Stimulated activated CD4-positive, alpha-beta T cell treated with anti-CD3 and anti-CD28 coated beads, TNF-alpha, amount 100 ng/mL, for 24 hours (primary cell): ENCODE results near the gene SYS1.
"Not testable (repeated sequence)": the region's sequence is repeated elsewhere in the genome, so short reads cannot be mapped to it uniquely, and the experiment has no call there.

Experiments
- DNase-seq, 3 experiments: peaks; one replicate each; pipeline ENCODE4 v3.0.0-alpha.2; 2020; ENCODE audit warnings: low read depth in 3 of 3

Gene SYS1

GRCh38 chr20:45339799-45340198 lies 23.2 kb upstream of the SYS1 start:
- DNase-seq, result no peak

- no peak for DNase-seq
Measured at GRCh38 chr20:45340236-45340847, 22.6 kb upstream of the SYS1 start.

- no peak for DNase-seq
Measured at GRCh38 chr20:45340951-45341350, 22.0 kb upstream of the SYS1 start.

- no peak for DNase-seq
Measured at GRCh38 chr20:45341579-45341938, 21.4 kb upstream of the SYS1 start.

- DNase-seq, result no peak
Measured at GRCh38 chr20:45341939-45342854, 20.8 kb upstream of the SYS1 start.

GRCh38 chr20:45342855-45343531 lies 20.0 kb upstream of the SYS1 start:
- no peak for DNase-seq

GRCh38 chr20:45343532-45344167 lies 19.3 kb upstream of the SYS1 start:
- DNase-seq, result no peak

GRCh38 chr20:45344168-45344860 lies 18.6 kb upstream of the SYS1 start:
- DNase-seq, result no peak

- DNase-seq, result no peak
Measured at GRCh38 chr20:45345104-45345936, 17.6 kb upstream of the SYS1 start.

- peak in 1 of 3 experiments; percentile 9 for DNase-seq
Measured at GRCh38 chr20:45346291-45346718, 16.7 kb upstream of the SYS1 start.

GRCh38 chr20:45346851-45347250 lies 16.1 kb upstream of the SYS1 start:
- DNase-seq, result no peak

- no peak for DNase-seq
Measured at GRCh38 chr20:45347297-45347935, 15.5 kb upstream of the SYS1 start.

GRCh38 chr20:45347936-45348778 lies 14.8 kb upstream of the SYS1 start, which contains the start of gene SDC4:
SDC4 (minus strand) TSS chr20:45348424; CDS start chr20:45348384, 40 bp downstream.
- DNase-seq, result peak; percentile 28 to 65 (median 53)

GRCh38 chr20:45350217-45350616 lies 12.7 kb upstream of the SYS1 start:
- DNase-seq, result no peak

- not testable (repeated sequence) for DNase-seq
Measured at GRCh38 chr20:45350795-45351194, 12.2 kb upstream of the SYS1 start.

- DNase-seq, result no peak
Measured at GRCh38 chr20:45352729-45353128, 10.2 kb upstream of the SYS1 start.

GRCh38 chr20:45353746-45354145 lies 9.2 kb upstream of the SYS1 start:
- DNase-seq, result no peak

GRCh38 chr20:45354423-45355208 lies 8.3 kb upstream of the SYS1 start:
- peak in 1 of 3 experiments; percentile 48 for DNase-seq
